Endothelial cell of umbilical vein (primary cell): Measurements from ENCODE around the gene CLSTN2.

Source experiments
- CTCF ChIP-seq, 2 donors: IDR thresholded peaks; 1 replicate in 1 of 2; 2 replicates in 1 of 2; pipeline ENCODE4 v1.5.1; 2011; ENCODE audit warnings: low read length in 2 of 2, mild to moderate bottlenecking in 2 of 2, moderate library complexity in 2 of 2, control low read depth in 1 of 2, inconsistent platforms in 1 of 2, low read depth in 1 of 2; ENCODE audit not compliant: insufficient read depth in 1 of 2; ENCODE audit errors: extremely low read depth in 1 of 2
- EZH2 ChIP-seq: IDR thresholded peaks from 2 replicates; pipeline ENCODE4 v1.6.1; 2012; ENCODE audit warnings: borderline replicate concordance, low read depth, mild to moderate bottlenecking, moderate library complexity, low read length, inconsistent platforms; ENCODE audit not compliant: severe bottlenecking
- JUN ChIP-seq: IDR thresholded peaks from 2 replicates; pipeline ENCODE4 v1.6.1; 2011; ENCODE audit warnings: borderline replicate concordance, low read depth; ENCODE audit not compliant: insufficient read length, insufficient read depth
- MAX ChIP-seq: IDR thresholded peaks from 2 replicates; pipeline ENCODE4 v1.6.1; 2011; ENCODE audit not compliant: insufficient read depth, insufficient read length
- POLR2A ChIP-seq: IDR thresholded peaks from 2 replicates; pipeline ENCODE4 v1.6.1; 2012; ENCODE audit warnings: low read depth, mild to moderate bottlenecking, control low read depth, low read length
- POLR2AphosphoS5 ChIP-seq: IDR thresholded peaks from 2 replicates; pipeline ENCODE4 v1.6.1; 2012; ENCODE audit warnings: low read depth, mild to moderate bottlenecking, control low read depth, low read length, moderate library complexity; ENCODE audit not compliant: insufficient read depth

GRCh38 chr3:139888561-139889140 is 46.3 kb upstream of the CLSTN2 start:
- TF ChIP-seq CTCF (IDR thresholded peaks at IDR 0.05; ENCODE audit: extremely low read depth in 1 of 2, insufficient read depth in 1 of 2, low read depth in 1 of 2, low read length in 2 of 2) (no peak), EZH2 (no peak), POLR2AphosphoS5 (no peak), POLR2A (no peak), JUN (no peak), MAX (no peak)
